HepG2 (cell line): Measurements from ENCODE around the gene CPNE1. TPM values are rescaled to one million over a fixed set of nuclear protein-coding genes. Genes with fewer than 3 reads are reported as not detected.

Experiments
- AKAP8 ChIP-seq: sonication (generic); formaldehyde crosslinking; IDR thresholded peaks from 2 replicates; pipeline ENCODE4 v1.5.1; 2020; ENCODE audit warnings: mild to moderate bottlenecking, missing genetic modification reagents
- BCL3 ChIP-seq: sonication (generic); formaldehyde crosslinking; IDR thresholded peaks from 2 replicates; pipeline ENCODE4 v1.5.1; 2020; ENCODE audit warnings: mild to moderate bottlenecking, missing genetic modification reagents, moderate library complexity
- CBX1 ChIP-seq: IDR thresholded peaks from one replicate; pipeline ENCODE4 v1.6.1; 2016; ENCODE audit warnings: antibody characterized with exemption, low read depth
- DR1 ChIP-seq: sonication (generic); formaldehyde crosslinking; IDR thresholded peaks from 2 replicates; pipeline ENCODE4 v1.8.0; 2021; ENCODE audit warnings: mild to moderate bottlenecking, missing genetic modification reagents, inconsistent platforms
- HIVEP1 ChIP-seq: sonication (generic); formaldehyde crosslinking; IDR thresholded peaks from 2 replicates; pipeline ENCODE4 v1.4.0; 2020; ENCODE audit warnings: mild to moderate bottlenecking, missing genetic modification reagents
- HOXA3 ChIP-seq: sonication (generic); formaldehyde crosslinking; IDR thresholded peaks from 2 replicates; pipeline ENCODE4 v1.5.0; 2020; ENCODE audit warnings: missing genetic modification reagents
- NR2C2 ChIP-seq: sonication (generic); formaldehyde crosslinking; IDR thresholded peaks from 2 replicates; pipeline ENCODE4 v1.4.0; 2020; ENCODE audit warnings: missing genetic modification reagents, mild to moderate bottlenecking, moderate library complexity, borderline replicate concordance
- ONECUT2 ChIP-seq: sonication (generic); formaldehyde crosslinking; IDR thresholded peaks from 2 replicates; pipeline ENCODE4 v1.4.0; 2020; ENCODE audit warnings: missing genetic modification reagents
- POLR2AphosphoS2 ChIP-seq: IDR thresholded peaks from 2 replicates; pipeline ENCODE4 v1.6.1; 2011; ENCODE audit warnings: low read depth, low read length, improper control_type of control experiment
- TCF12 ChIP-seq, 2 experiments: fragments of 450-650 bp in 1 of 2; sonication (generic) in 1 of 2; formaldehyde crosslinking in 1 of 2; IDR thresholded peaks; 2 replicates each; pipeline versions ENCODE4 v1.6.1 to v1.8.0; 2017 to 2022; ENCODE audit warnings: antibody characterized with exemption in 1 of 2, mild to moderate bottlenecking in 1 of 2, missing genetic modification reagents in 1 of 2, moderate library complexity in 1 of 2
- TFDP2 ChIP-seq: sonication (generic); formaldehyde crosslinking; IDR thresholded peaks from 2 replicates; pipeline ENCODE4 v1.4.0; 2020; ENCODE audit warnings: missing genetic modification reagents
- ZBTB42 ChIP-seq: sonication (generic); formaldehyde crosslinking; IDR thresholded peaks from 2 replicates; pipeline ENCODE4 v1.5.0; 2020; ENCODE audit warnings: mild to moderate bottlenecking, missing genetic modification reagents
- ZMAT3 ChIP-seq: sonication (generic); formaldehyde crosslinking; conservative IDR thresholded peaks from 2 replicates; pipeline ENCODE4 v1.7.0; 2021; ENCODE audit warnings: missing genetic modification reagents
- ZNF331 ChIP-seq: sonication (generic); formaldehyde crosslinking; IDR thresholded peaks from 2 replicates; pipeline ENCODE4 v1.4.0; 2020; ENCODE audit warnings: missing genetic modification reagents
- ZNF337 ChIP-seq: sonication (generic); formaldehyde crosslinking; IDR thresholded peaks from 2 replicates; pipeline ENCODE4 v1.5.1; 2020; ENCODE audit warnings: missing genetic modification reagents, low read depth, mild to moderate bottlenecking, borderline replicate concordance
- ZNF468 ChIP-seq: sonication (generic); formaldehyde crosslinking; IDR thresholded peaks from 2 replicates; pipeline ENCODE4 v1.8.0; 2022; ENCODE audit warnings: mild to moderate bottlenecking, moderate library complexity, missing genetic modification reagents
- ZNF547 ChIP-seq: sonication (generic); formaldehyde crosslinking; IDR thresholded peaks from 2 replicates; pipeline ENCODE4 v1.5.1; 2020; ENCODE audit warnings: mild to moderate bottlenecking, missing genetic modification reagents
- ZNF766 ChIP-seq: sonication (generic); formaldehyde crosslinking; IDR thresholded peaks from 2 replicates; pipeline ENCODE4 v1.5.0; 2020; ENCODE audit warnings: missing genetic modification reagents, borderline replicate concordance
- ZNF780A ChIP-seq: sonication (generic); formaldehyde crosslinking; IDR thresholded peaks from 2 replicates; pipeline ENCODE4 v1.8.0; 2022; ENCODE audit warnings: mild to moderate bottlenecking, missing genetic modification reagents, moderate library complexity
- ZNF883 ChIP-seq: sonication (generic); formaldehyde crosslinking; IDR thresholded peaks from 2 replicates; pipeline ENCODE4 v1.5.1; 2020; ENCODE audit warnings: mild to moderate bottlenecking, missing genetic modification reagents; ENCODE audit errors: not compliant biosample characterization
- ZSCAN21 ChIP-seq: sonication (generic); formaldehyde crosslinking; IDR thresholded peaks from 2 replicates; pipeline ENCODE4 v1.8.0; 2022; ENCODE audit warnings: mild to moderate bottlenecking, missing genetic modification reagents, moderate library complexity, borderline replicate concordance
- polyA plus RNA-seq, 8 experiments: library from polyadenylated mRNA; depleted of rRNA in 3 of 8; stranded (reverse) in 7 of 8; unstranded in 1 of 8; fragments of >200 nt; fragmentation: Illumina TruSeq in 4 of 8; extraction: Trizol in 4 of 8; gene quantifications; 2 replicates each; pipeline versions ENCODE4 v1.2.1 to v1.2.3, GENCODE V29; 2011 to 2016; ENCODE audit warnings: low read depth in 4 of 8, missing spikeins in 1 of 8, mixed read lengths in 1 of 8; ENCODE audit not compliant: insufficient read depth in 1 of 8
- total RNA-seq, 5 experiments: library from RNA; depleted of rRNA; stranded (reverse); fragments of >200 nt; fragmentation: Illumina TruSeq; extraction: Trizol; gene quantifications; 2 replicates each; pipeline ENCODE4 v1.2.3, GENCODE V29; 2016; ENCODE audit warnings: low read depth in 1 of 5
- TF ChIP-seq, protein P1 (sequence below): sonication (generic); formaldehyde crosslinking; IDR thresholded peaks from 2 replicates; pipeline ENCODE4 v1.8.0; 2022; ENCODE audit warnings: missing genetic modification reagents, low read depth, mild to moderate bottlenecking, borderline replicate concordance
- TF ChIP-seq, protein P2 (sequence below): sonication (generic); formaldehyde crosslinking; IDR thresholded peaks from 2 replicates; pipeline ENCODE4 v1.4.0; 2020; ENCODE audit warnings: mild to moderate bottlenecking, missing genetic modification reagents
- TF ChIP-seq, protein P3 (sequence below): sonication (generic); formaldehyde crosslinking; IDR thresholded peaks from 2 replicates; pipeline ENCODE4 v1.5.0; 2020; ENCODE audit warnings: missing genetic modification reagents

CPNE1 gene
- total and polyA plus RNA-seq, 2 of the 13 experiments (the other 11 are each of a cell fraction or from before 2014, with no cell fraction given), result 408 to 431 TPM

DNA sequence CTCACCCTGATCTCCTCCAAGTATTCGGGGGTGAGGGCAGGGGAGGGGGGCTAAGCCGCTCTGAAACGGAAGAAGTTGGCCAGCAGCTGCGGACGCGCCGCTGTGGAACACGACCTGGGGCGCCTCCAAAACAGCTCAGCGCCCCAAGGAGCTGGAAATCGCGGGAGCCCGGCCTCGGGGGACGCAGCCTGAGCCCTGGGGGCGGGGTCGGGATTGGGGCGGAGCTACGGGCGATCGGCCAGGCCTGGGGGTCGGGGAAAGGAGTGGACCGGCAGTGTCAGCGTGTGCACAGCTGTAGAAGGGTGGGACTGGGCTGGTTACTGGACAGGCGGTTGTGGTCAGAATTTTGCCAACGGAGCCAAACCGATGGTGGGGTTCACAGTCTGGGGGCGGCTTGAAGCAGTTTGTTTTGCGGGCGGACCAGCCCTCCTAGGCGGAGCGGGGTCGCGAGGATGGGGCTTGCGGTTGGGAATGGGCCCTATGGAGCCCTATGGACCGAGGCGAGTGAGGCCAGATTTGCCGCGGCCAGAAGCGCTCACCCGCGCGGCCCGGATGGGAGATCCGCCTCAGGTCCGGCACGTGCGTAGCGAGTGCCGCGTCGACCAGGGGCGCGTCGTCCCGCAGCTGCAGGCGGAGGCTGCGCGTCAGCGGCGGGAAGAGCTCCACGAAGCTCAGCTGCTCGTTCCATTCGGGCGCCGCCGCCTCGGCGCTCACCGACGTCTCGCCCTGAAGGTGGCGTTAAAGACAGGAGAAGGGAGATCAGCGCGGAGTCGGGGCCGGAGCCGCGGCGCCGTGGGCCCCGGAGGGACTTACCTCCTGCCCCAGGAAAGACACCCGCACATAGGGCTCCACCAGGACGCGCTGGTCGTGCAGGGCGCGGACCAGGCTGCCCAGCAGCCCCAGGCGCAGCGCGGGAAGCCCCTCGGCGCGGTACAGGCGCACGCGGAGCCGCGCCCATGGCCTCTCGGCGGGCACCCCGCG lies 63.4 kb downstream of the CPNE1 start (continued):
- TF ChIP-seq ZNF337 (CRISPR knock-in tag) (no peak), DR1 (CRISPR knock-in tag) (0 out of 2 replicates have a peak, but pooled peaks have one; percentile 28), BCL3 (CRISPR knock-in tag) (peak; percentile 89; the same call in 1 of the 2 replicates), ZNF468 (CRISPR knock-in tag) (0 out of 2 replicates have a peak, but pooled peaks have one; percentile 76), ZNF766 (CRISPR knock-in tag) (peak; percentile 74; the same call in 1 of the 2 replicates), TCF12 (IDR thresholded peaks at IDR 0.05) (no peak), TCF12 (CRISPR knock-in tag; IDR thresholded peaks at IDR 0.05) (peak; percentile 37; the same call in 1 of the 2 replicates), HOXA3 (CRISPR knock-in tag) (peak; percentile 82), HIVEP1 (CRISPR knock-in tag) (peak; percentile 78), ZSCAN21 (CRISPR knock-in tag) (peak; percentile 63; the same call in 1 of the 2 replicates), ZNF547 (CRISPR knock-in tag) (peak; percentile 83; the same call in 1 of the 2 replicates), ONECUT2 (0 out of 2 replicates have a peak, but pooled peaks have one; percentile 31), TFDP2 (peak; percentile 78), NR2C2 (CRISPR knock-in tag) (0 out of 2 replicates have a peak, but pooled peaks have one; percentile 31), ZBTB42 (CRISPR knock-in tag) (no peak), AKAP8 (CRISPR knock-in tag) (no peak; the same call in 1 of the 2 replicates), ZMAT3 (CRISPR knock-in tag) (0 out of 2 replicates have a peak, but pooled peaks have one; percentile 55), ZNF780A (CRISPR knock-in tag) (no peak), ZNF883 (CRISPR knock-in tag) (peak; percentile 85), POLR2AphosphoS2 (no peak), ZNF331 (no peak), CBX1 (no peak)
- TF ChIP-seq, protein P1, sequence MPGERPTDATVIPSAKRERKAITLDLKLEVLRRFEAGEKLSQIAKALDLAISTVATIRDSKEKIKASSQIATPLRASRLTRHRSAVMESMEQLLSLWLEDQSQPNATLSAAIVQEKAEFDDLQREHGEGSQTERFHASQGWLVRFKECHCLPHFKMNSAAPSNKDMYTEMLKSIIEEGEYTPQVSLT (CRISPR knock-in tag), result no peak
- TF ChIP-seq, protein P2, sequence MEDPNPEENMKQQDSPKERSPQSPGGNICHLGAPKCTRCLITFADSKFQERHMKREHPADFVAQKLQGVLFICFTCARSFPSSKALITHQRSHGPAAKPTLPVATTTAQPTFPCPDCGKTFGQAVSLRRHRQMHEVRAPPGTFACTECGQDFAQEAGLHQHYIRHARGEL (CRISPR knock-in tag), result peak; percentile 72; the same call in 1 of the 2 replicates
- TF ChIP-seq, protein P3, sequence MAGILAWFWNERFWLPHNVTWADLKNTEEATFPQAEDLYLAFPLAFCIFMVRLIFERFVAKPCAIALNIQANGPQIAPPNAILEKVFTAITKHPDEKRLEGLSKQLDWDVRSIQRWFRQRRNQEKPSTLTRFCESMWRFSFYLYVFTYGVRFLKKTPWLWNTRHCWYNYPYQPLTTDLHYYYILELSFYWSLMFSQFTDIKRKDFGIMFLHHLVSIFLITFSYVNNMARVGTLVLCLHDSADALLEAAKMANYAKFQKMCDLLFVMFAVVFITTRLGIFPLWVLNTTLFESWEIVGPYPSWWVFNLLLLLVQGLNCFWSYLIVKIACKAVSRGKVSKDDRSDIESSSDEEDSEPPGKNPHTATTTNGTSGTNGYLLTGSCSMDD (CRISPR knock-in tag), result peak; percentile 84; the same call in 1 of the 2 replicates
